A549 (cell line): ENCODE data around the gene KLHL35.

Experiments used
- CEBPB ChIP-seq, 2 experiments: fragments of >200 bp in 1 of 2; sonication (Bioruptor Twin) in 1 of 2; formaldehyde crosslinking in 1 of 2; IDR thresholded peaks; 2 replicates each; pipeline ENCODE4 v1.6.1; 2012 to 2016
- EP300 ChIP-seq, 2 experiments: fragments of >200 bp; sonication (Bioruptor Twin); formaldehyde crosslinking; IDR thresholded peaks; 2 replicates in 1 of 2; 3 replicates in 1 of 2; pipeline ENCODE4 v1.6.1; 2016 to 2017
- POLR2A ChIP-seq: IDR thresholded peaks from 2 replicates; pipeline ENCODE4 v1.6.1; 2012; ENCODE audit warnings: mild to moderate bottlenecking, low read length
- SMC3 ChIP-seq: fragments of >200 bp; sonication (Bioruptor Twin); formaldehyde crosslinking; IDR thresholded peaks from 3 replicates; pipeline ENCODE4 v1.6.1; 2018; ENCODE audit warnings: inconsistent platforms
- ZFP36 ChIP-seq: fragments of 450-650 bp; IDR thresholded peaks from 2 replicates; pipeline ENCODE4 v1.6.1; 2014; ENCODE audit warnings: borderline replicate concordance; ENCODE audit not compliant: partially characterized antibody

DNA sequence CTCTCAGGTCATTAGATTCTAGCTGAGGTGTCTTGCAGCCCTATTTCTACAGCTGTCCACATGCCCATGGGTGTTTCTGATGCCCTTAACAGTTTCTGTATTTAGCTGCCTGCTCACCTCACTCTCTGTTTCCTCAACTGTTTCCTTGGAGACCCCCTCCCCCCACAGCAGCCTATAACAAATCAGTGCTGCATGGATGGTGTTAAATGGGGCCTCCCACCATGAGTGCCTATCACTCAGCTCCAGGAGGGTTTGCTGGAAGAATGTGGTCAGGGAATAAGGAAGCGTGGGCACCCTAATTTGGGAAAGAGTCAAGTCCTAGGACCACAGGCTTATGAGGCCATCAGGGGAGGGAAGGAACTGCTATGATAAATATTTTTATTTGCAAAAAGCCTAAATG lies 8.6 kb downstream of the KLHL35 start:
- TF ChIP-seq ZFP36 (no peak), SMC3 (no peak), EP300 (IDR thresholded peaks at IDR 0.05) (no peak), POLR2A (no peak), CEBPB (IDR thresholded peaks at IDR 0.05) (no peak)
